ENCODE data around the gene CCDC137. TPM values are rescaled to one million over a fixed set of nuclear protein-coding genes. Genes with fewer than 3 reads are reported as not detected.

The CCDC137 gene
- total RNA-seq, 2 experiments from 2014 or later, result 39.4 to 61.4 TPM

DNA sequence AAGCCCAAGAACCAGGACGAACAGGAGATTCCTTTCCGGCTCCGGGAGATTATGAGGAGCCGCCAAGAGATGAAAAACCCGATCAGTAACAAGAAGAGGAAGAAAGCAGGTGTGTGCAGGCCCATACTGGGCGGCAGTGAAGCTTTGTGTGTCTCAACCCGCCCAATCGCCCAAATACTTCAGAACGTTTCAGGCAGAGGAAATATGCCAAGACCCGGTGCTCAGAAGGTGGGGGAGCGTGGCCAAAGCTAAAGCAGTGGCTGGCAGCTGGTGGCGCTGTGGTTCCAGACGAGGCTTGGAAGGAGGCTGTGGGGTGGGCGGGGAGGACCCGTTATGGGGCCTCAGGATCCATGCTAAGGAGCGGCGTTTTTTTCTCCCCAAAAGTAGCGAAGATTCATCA, 1.2 kb downstream of the CCDC137 start:
- Histone ChIP-seq H3K9me3 (ENCODE audit: low read length) (no peaks in the 10 kb centered on the region), H3K4me3 (ENCODE audit: low read depth, low read length, poor library complexity, severe bottlenecking) (peak overlapping the region; percentile 100), H3K9me2 (ENCODE audit: insufficient read depth, low read length) (no peaks in the 10 kb centered on the region), H3K27ac (ENCODE audit: low read depth, low read length, poor library complexity, severe bottlenecking) (no peak overlapping the region), H4K20me1 (ENCODE audit: insufficient read depth, low read length) (no peaks in the 10 kb centered on the region), H3K79me2 (ENCODE audit: insufficient read depth, low read depth, low read length) (peaks cover 36% of the 10 kb centered on the region), H3K4me2 (ENCODE audit: low read length) (peak overlapping the region; percentile 98), H3K4me1 (ENCODE audit: insufficient read depth, low read length, poor library complexity, severe bottlenecking) (peaks cover 25% of the 10 kb centered on the region), H3K36me3 (ENCODE audit: insufficient read depth, low read length) (peaks cover 70% of the 10 kb centered on the region), H2AFZ (ENCODE audit: low read length) (no peak overlapping the region)
- DNase-seq (ENCODE audit: low spot score), result peak; percentile 54
- CTCF ChIA-PET (ENCODE audit: unreplicated experiment), result interaction anchor here (0.6 kb wide), 1 partner anchor 342 kb away, joined by 3 read pairs; no protein-coding TSS in a partner anchor
- TF ChIP-seq EZH2phosphoT487 (IDR thresholded peaks at IDR 0.05; ENCODE audit: borderline replicate concordance, low read depth, low read length), result no peak
- TF ChIP-seq, protein P1, sequence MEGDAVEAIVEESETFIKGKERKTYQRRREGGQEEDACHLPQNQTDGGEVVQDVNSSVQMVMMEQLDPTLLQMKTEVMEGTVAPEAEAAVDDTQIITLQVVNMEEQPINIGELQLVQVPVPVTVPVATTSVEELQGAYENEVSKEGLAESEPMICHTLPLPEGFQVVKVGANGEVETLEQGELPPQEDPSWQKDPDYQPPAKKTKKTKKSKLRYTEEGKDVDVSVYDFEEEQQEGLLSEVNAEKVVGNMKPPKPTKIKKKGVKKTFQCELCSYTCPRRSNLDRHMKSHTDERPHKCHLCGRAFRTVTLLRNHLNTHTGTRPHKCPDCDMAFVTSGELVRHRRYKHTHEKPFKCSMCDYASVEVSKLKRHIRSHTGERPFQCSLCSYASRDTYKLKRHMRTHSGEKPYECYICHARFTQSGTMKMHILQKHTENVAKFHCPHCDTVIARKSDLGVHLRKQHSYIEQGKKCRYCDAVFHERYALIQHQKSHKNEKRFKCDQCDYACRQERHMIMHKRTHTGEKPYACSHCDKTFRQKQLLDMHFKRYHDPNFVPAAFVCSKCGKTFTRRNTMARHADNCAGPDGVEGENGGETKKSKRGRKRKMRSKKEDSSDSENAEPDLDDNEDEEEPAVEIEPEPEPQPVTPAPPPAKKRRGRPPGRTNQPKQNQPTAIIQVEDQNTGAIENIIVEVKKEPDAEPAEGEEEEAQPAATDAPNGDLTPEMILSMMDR (conservative IDR thresholded peaks at IDR 0.05; ENCODE audit: low read length), result peak; percentile 82
- POLR2A ChIA-PET, result interaction anchor here (1.1 kb wide), 1 partner anchor 11 kb away, joined by 3 read pairs; no protein-coding TSS in a partner anchor
- no TSS peak for BruUV-seq (replicated peaks)
- intact Hi-C loops (cut with micrococcal nuclease; ENCODE audit: unreplicated experiment), result loop anchor here (1.0 kb wide), 1 partner anchor 16 kb away; the partner anchor contains the start of gene ARL16

DNA sequence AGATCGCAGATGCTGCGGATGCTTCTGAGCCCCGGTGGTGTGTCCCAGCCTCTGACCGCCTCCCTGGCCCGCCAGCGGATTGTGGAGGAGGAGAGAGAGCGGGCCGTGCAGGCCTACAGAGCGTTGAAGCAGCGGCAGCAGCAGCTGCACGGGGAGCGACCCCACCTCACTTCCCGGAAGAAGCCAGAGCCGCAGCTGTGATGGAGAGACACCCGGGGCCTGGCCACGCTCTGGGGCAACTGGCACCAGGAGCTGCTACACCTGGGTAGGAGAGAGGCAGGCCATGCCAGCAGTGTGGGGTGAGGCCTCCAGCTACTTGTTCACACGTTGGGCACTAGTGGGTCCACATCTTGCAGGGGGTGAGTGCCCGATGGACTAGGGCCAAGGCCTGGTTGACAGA, 6.0 kb downstream of the CCDC137 start:
- H4K20me1 ChIP-seq (ENCODE audit: insufficient read depth, low read length), result no peaks in the 10 kb centered on the region
- no peaks in the 10 kb centered on the region for H3K9me3 ChIP-seq (ENCODE audit: low read length)
- ChIA-PET POLR2A (no interaction called here), CTCF (ENCODE audit: unreplicated experiment) (no interaction called here)
- no peak overlapping the region for H3K4me2 ChIP-seq (ENCODE audit: low read length)
- peaks cover 78% of the 10 kb centered on the region for H3K36me3 ChIP-seq (ENCODE audit: insufficient read depth, low read length)
- H3K4me3 ChIP-seq (ENCODE audit: low read depth, low read length, poor library complexity, severe bottlenecking), result no peak overlapping the region
- H3K9me2 ChIP-seq (ENCODE audit: insufficient read depth, low read length), result no peaks in the 10 kb centered on the region
- BruUV-seq (replicated peaks), result no TSS peak
- H3K27ac ChIP-seq (ENCODE audit: low read depth, low read length, poor library complexity, severe bottlenecking), result no peak overlapping the region
- peaks cover 10% of the 10 kb centered on the region for H3K4me1 ChIP-seq (ENCODE audit: insufficient read depth, low read length, poor library complexity, severe bottlenecking)
- DNase-seq (ENCODE audit: low spot score), result no peak
- H2AFZ ChIP-seq (ENCODE audit: low read length), result no peak overlapping the region
- intact Hi-C loops (cut with micrococcal nuclease; ENCODE audit: unreplicated experiment), result no loop called here
- peaks cover 14% of the 10 kb centered on the region; the same call in 1 of the 2 replicates for H3K79me2 ChIP-seq (ENCODE audit: insufficient read depth, low read depth, low read length)
- TF ChIP-seq, protein P1 (conservative IDR thresholded peaks at IDR 0.05; ENCODE audit: low read length), result no peak
- TF ChIP-seq EZH2phosphoT487 (IDR thresholded peaks at IDR 0.05; ENCODE audit: borderline replicate concordance, low read depth, low read length), result no peak

DNA sequence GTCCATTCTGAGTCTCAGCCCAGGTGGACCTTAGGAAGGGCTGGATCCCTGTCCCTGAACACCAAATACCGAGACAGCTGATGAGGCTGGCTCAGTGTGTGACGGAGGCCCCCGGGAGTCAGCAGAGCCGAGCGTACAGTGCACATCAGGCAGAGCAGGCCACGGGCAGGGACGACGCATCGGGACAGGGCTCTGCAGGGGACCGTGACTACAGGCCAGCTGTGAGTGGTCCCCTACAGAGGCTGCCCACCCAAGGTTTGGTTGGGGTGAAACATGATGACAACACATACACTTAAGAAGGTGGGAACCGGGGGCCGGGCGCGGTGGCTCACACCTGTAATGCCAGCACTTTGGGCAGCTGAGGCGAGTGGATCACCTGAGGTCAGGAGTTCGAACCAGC, 6.4 kb downstream of the CCDC137 start:
- no TSS peak for BruUV-seq (replicated peaks)
- H2AFZ ChIP-seq (ENCODE audit: low read length), result no peak overlapping the region
- no peaks in the 10 kb centered on the region for H4K20me1 ChIP-seq (ENCODE audit: insufficient read depth, low read length)
- POLR2A ChIA-PET, result no interaction called here
- H3K4me2 ChIP-seq (ENCODE audit: low read length), result no peak overlapping the region
- H3K4me1 ChIP-seq (ENCODE audit: insufficient read depth, low read length, poor library complexity, severe bottlenecking), result peaks cover 6% of the 10 kb centered on the region
- no peak for DNase-seq (ENCODE audit: low spot score)
- no peak overlapping the region for H3K27ac ChIP-seq (ENCODE audit: low read depth, low read length, poor library complexity, severe bottlenecking)
- no peaks in the 10 kb centered on the region for H3K9me2 ChIP-seq (ENCODE audit: insufficient read depth, low read length)
- CTCF ChIA-PET (ENCODE audit: unreplicated experiment), result no interaction called here
- TF ChIP-seq, protein P1 (conservative IDR thresholded peaks at IDR 0.05; ENCODE audit: low read length), result no peak
- no peak for TF ChIP-seq EZH2phosphoT487 (IDR thresholded peaks at IDR 0.05; ENCODE audit: borderline replicate concordance, low read depth, low read length)
- peaks cover 9% of the 10 kb centered on the region; the same call in 1 of the 2 replicates for H3K79me2 ChIP-seq (ENCODE audit: insufficient read depth, low read depth, low read length)
- intact Hi-C loops (cut with micrococcal nuclease; ENCODE audit: unreplicated experiment), result no loop called here
- peaks cover 74% of the 10 kb centered on the region for H3K36me3 ChIP-seq (ENCODE audit: insufficient read depth, low read length)
- no peaks in the 10 kb centered on the region for H3K9me3 ChIP-seq (ENCODE audit: low read length)
- H3K4me3 ChIP-seq (ENCODE audit: low read depth, low read length, poor library complexity, severe bottlenecking), result no peak overlapping the region

Measured in OCI-LY7 (cell line).